Progenitor cell of endocrine pancreas (in vitro differentiated cells): Measurements from ENCODE around the gene GP1BB. TPM values are rescaled to one million over a fixed set of nuclear protein-coding genes. Genes with fewer than 3 reads are reported as not detected.

Source experiments
- DNase-seq: peaks from one replicate; pipeline ENCODE4 v3.0.0; 2021; ENCODE audit warnings: low spot score; ENCODE audit not compliant: unreplicated experiment
- H3K27ac Mint-ChIP-seq: 2 replicates; pipeline ENCODE4 v1.8.0; 2021; ENCODE audit warnings: mild to moderate bottlenecking, moderate library complexity, mixed read lengths
- H3K27me3 Mint-ChIP-seq: 2 replicates; pipeline ENCODE4 v1.8.0; 2021; ENCODE audit warnings: mixed read lengths
- H3K36me3 Mint-ChIP-seq: 2 replicates; pipeline ENCODE4 v1.8.0; 2022; ENCODE audit warnings: mixed read lengths; ENCODE audit not compliant: insufficient read depth
- H3K4me1 Mint-ChIP-seq: 2 replicates; pipeline ENCODE4 v1.8.0; 2021; ENCODE audit warnings: low read depth, mixed read lengths
- H3K4me3 Mint-ChIP-seq: 2 replicates; pipeline ENCODE4 v1.8.0; 2021; ENCODE audit warnings: low read depth, mild to moderate bottlenecking, moderate library complexity, mixed read lengths
- H3K9me3 Mint-ChIP-seq: 2 replicates; pipeline ENCODE4 v1.8.0; 2021; ENCODE audit warnings: low read depth, mixed read lengths
- CTCF ChIP-seq: fragments of 200-600 bp; sonication (generic); IDR thresholded peaks from one replicate; pipeline ENCODE4 v1.5.0; 2021; ENCODE audit warnings: antibody characterized with exemption, mild to moderate bottlenecking; ENCODE audit not compliant: unreplicated experiment
- total RNA-seq: library from RNA; stranded (reverse); gene quantifications from 2 replicates; pipeline ENCODE4 v1.2.1, GENCODE V29; 2021

Gene GP1BB
- total RNA-seq, 1 donor from 2014 or later, result 7.7 TPM

- Mint-ChIP-seq H3K9me3 (no peaks in the 10 kb centered on the region), H3K4me3 (peak overlapping the region; percentile 64), H3K27me3 (peaks cover 46% of the 10 kb centered on the region), H3K36me3 (peaks cover 9% of the 10 kb centered on the region), H3K27ac (peak overlapping the region; percentile 34), H3K4me1 (peaks cover 5% of the 10 kb centered on the region)
- peak; percentile 96 for TF ChIP-seq CTCF
- peak; percentile 71 for DNase-seq
These were observed 5.5 kb upstream of the GP1BB start for GRCh38 chr22:19717691-19718455.

- H3K9me3 Mint-ChIP-seq, result no peaks in the 10 kb centered on the region
- peaks cover 48% of the 10 kb centered on the region for H3K27me3 Mint-ChIP-seq
- H3K27ac Mint-ChIP-seq, result no peak overlapping the region
- peaks cover 8% of the 10 kb centered on the region for H3K4me1 Mint-ChIP-seq
- H3K4me3 Mint-ChIP-seq, result peak overlapping the region; percentile 21
- DNase-seq, result no peak
- H3K36me3 Mint-ChIP-seq, result peaks cover 11% of the 10 kb centered on the region
- TF ChIP-seq CTCF, result no peak
These were observed 4.8 kb upstream of the GP1BB start for GRCh38 chr22:19718456-19719049.

GRCh38 chr22:19719050-19719482 lies 4.3 kb upstream of the GP1BB start:
- no peak for DNase-seq
- Mint-ChIP-seq H3K9me3 (no peaks in the 10 kb centered on the region), H3K27ac (no peak overlapping the region), H3K36me3 (peaks cover 11% of the 10 kb centered on the region), H3K4me3 (peak overlapping the region; percentile 45), H3K4me1 (peaks cover 9% of the 10 kb centered on the region), H3K27me3 (peaks cover 45% of the 10 kb centered on the region)
- no peak for TF ChIP-seq CTCF

- peaks cover 9% of the 10 kb centered on the region for H3K4me1 Mint-ChIP-seq
- no peaks in the 10 kb centered on the region for H3K9me3 Mint-ChIP-seq
- peak overlapping the region; percentile 45 for H3K4me3 Mint-ChIP-seq
- no peak for DNase-seq
- peaks cover 11% of the 10 kb centered on the region for H3K36me3 Mint-ChIP-seq
- no peak overlapping the region for H3K27ac Mint-ChIP-seq
- H3K27me3 Mint-ChIP-seq, result peaks cover 48% of the 10 kb centered on the region
- no peak for TF ChIP-seq CTCF
These were observed 3.8 kb upstream of the GP1BB start for GRCh38 chr22:19719488-19720021.

- Mint-ChIP-seq H3K27me3 (peaks cover 55% of the 10 kb centered on the region), H3K4me1 (peaks cover 9% of the 10 kb centered on the region), H3K27ac (no peak overlapping the region), H3K9me3 (no peaks in the 10 kb centered on the region), H3K36me3 (peaks cover 11% of the 10 kb centered on the region), H3K4me3 (no peak overlapping the region)
- DNase-seq, result no peak
- TF ChIP-seq CTCF, result no peak
These were observed 3.0 kb upstream of the GP1BB start for GRCh38 chr22:19720150-19720827.
